H1 (cell line): ENCODE results near the gene VPS41. TPM values are rescaled to one million over a fixed set of nuclear protein-coding genes. Genes with fewer than 3 reads are reported as not detected.

Experiments
- CTCF ChIA-PET: fragments of 300-600 bp; sonication (Branson Sonifier 250); formaldehyde crosslinking; loops from one replicate; lab custom pipeline; 2021; ENCODE audit not compliant: partially characterized antibody; lab: Charles Lee
- POLR2A ChIA-PET: fragments of 300-600 bp; sonication (Branson Sonifier 250); formaldehyde crosslinking; loops from one replicate; lab custom pipeline; 2021; ENCODE audit warnings: inconsistent platforms; ENCODE audit not compliant: partially characterized antibody; lab: Charles Lee
- DNase-seq, 2 experiments: peaks; one replicate each; pipeline versions ENCODE4 v3.0.0 to v3.0.0-alpha.2; 2010 to 2022; ENCODE audit warnings: low spot score in 2 of 2, low read depth in 1 of 2, mixed read lengths in 1 of 2
- FAIRE-seq: peaks from 2 replicates; lab custom pipeline; 2011; peaks lifted over from hg19 to GRCh38; lab: Jason Lieb, UNC
- H2AFZ ChIP-seq: 2 replicates; pipeline ENCODE4 v1.8.1; 2012; ENCODE audit warnings: low read length, inconsistent platforms
- H2AK5ac ChIP-seq: 2 replicates; pipeline ENCODE4 v1.6.1; 2013; ENCODE audit warnings: low read depth, low read length
- H2BK120ac ChIP-seq: replicated peaks from 2 replicates; pipeline ENCODE3; 2013; ENCODE audit warnings: low read depth, low read length, inconsistent platforms
- H2BK12ac ChIP-seq: 2 replicates; pipeline ENCODE4 v1.6.1; 2013; ENCODE audit warnings: low read depth, low read length
- H2BK15ac ChIP-seq: 2 replicates; pipeline ENCODE4 v1.6.1; 2013; ENCODE audit warnings: low read length
- H2BK20ac ChIP-seq: 2 replicates; pipeline ENCODE4 v1.6.1; 2013; ENCODE audit warnings: low read length
- H2BK5ac ChIP-seq: 2 replicates; pipeline ENCODE4 v1.6.1; 2013; ENCODE audit warnings: low read depth, low read length
- H3K14ac ChIP-seq: 2 replicates; pipeline ENCODE4 v1.6.1; 2013; ENCODE audit warnings: inconsistent platforms; ENCODE audit not compliant: insufficient read length
- H3K18ac ChIP-seq: 2 replicates; pipeline ENCODE4 v1.6.1; 2013; ENCODE audit warnings: low read length; ENCODE audit errors: extremely low read depth
- H3K23ac ChIP-seq: 2 replicates; pipeline ENCODE4 v1.6.1; 2013; ENCODE audit warnings: inconsistent platforms; ENCODE audit not compliant: insufficient read length
- H3K23me2 ChIP-seq: 2 replicates; pipeline ENCODE4 v1.6.1; 2013; ENCODE audit warnings: low read depth, low read length
- H3K27ac ChIP-seq: 2 replicates; pipeline ENCODE4 v1.6.1; 2011; ENCODE audit warnings: low read depth, low read length, inconsistent platforms
- H3K27me3 ChIP-seq, 4 experiments: replicated peaks in 1 of 4; 1 replicate in 1 of 4; 2 replicates in 3 of 4; pipeline versions ENCODE4 v1.6.1 to v1.8.1; 2011 to 2013; ENCODE audit warnings: low read length in 3 of 4, mild to moderate bottlenecking in 3 of 4, inconsistent platforms in 2 of 4, mixed read lengths in 2 of 4, moderate library complexity in 1 of 4; ENCODE audit not compliant: control insufficient read depth in 3 of 4, insufficient read depth in 3 of 4; ENCODE audit errors: extremely low read depth in 1 of 4
- H3K36me3 ChIP-seq, 4 experiments: 2 replicates each; pipeline versions ENCODE4 v1.6.1 to v1.8.1; 2011 to 2013; ENCODE audit warnings: mild to moderate bottlenecking in 4 of 4, low read length in 3 of 4, moderate library complexity in 2 of 4, control low read depth in 1 of 4, inconsistent platforms in 1 of 4; ENCODE audit not compliant: insufficient read depth in 4 of 4, control insufficient read depth in 2 of 4
- H3K4ac ChIP-seq: replicated peaks from 2 replicates; pipeline ENCODE3; 2013; ENCODE audit warnings: low read length, low read depth, mixed read lengths, inconsistent platforms; ENCODE audit not compliant: insufficient read length
- H3K4me1 ChIP-seq, 4 experiments: replicated peaks in 1 of 4; 1 replicate in 1 of 4; 2 replicates in 3 of 4; pipeline versions ENCODE4 v1.6.1 to v1.8.1; 2011 to 2013; ENCODE audit warnings: low read length in 3 of 4, inconsistent platforms in 2 of 4, mixed read lengths in 1 of 4; ENCODE audit not compliant: insufficient read depth in 4 of 4, control insufficient read depth in 3 of 4
- H3K4me2 ChIP-seq, 2 experiments: 2 replicates each; pipeline versions ENCODE4 v1.6.1 to v1.8.1; 2011 to 2013; ENCODE audit warnings: low read depth in 2 of 2, low read length in 2 of 2, control low read depth in 1 of 2, inconsistent platforms in 1 of 2, mild to moderate bottlenecking in 1 of 2; ENCODE audit not compliant: insufficient read depth in 1 of 2
- H3K4me3 ChIP-seq, 4 experiments: fragments of 200-600, 300-600 bp in 1 of 4; sonication (generic), shearing (Covaris generic), sonication (Bioruptor Twin) in 1 of 4; 2 replicates each; pipeline versions ENCODE4 v1.5.1 to v1.8.1; 2011 to 2016; ENCODE audit warnings: low read length in 4 of 4, low read depth in 3 of 4, control low read depth in 2 of 4, inconsistent platforms in 2 of 4, mild to moderate bottlenecking in 2 of 4, mixed read lengths in 1 of 4, moderate library complexity in 1 of 4; ENCODE audit not compliant: insufficient read depth in 2 of 4; ENCODE audit errors: extremely low read depth in 1 of 4
- H3K56ac ChIP-seq: replicated peaks from 2 replicates; pipeline ENCODE3; 2013; ENCODE audit warnings: low read depth, mild to moderate bottlenecking, mixed read lengths, low read length, inconsistent platforms; ENCODE audit not compliant: insufficient read length
- H3K79me1 ChIP-seq: 2 replicates; pipeline ENCODE4 v1.6.1; 2013; ENCODE audit warnings: low read depth, low read length, control low read depth
- H3K79me2 ChIP-seq, 2 experiments: 2 replicates each; pipeline versions ENCODE4 v1.6.1 to v1.8.1; 2012 to 2013; ENCODE audit warnings: low read length in 2 of 2, mild to moderate bottlenecking in 2 of 2, inconsistent platforms in 1 of 2; ENCODE audit not compliant: insufficient read depth in 2 of 2, control insufficient read depth in 1 of 2
- H3K9ac ChIP-seq, 4 experiments: replicated peaks in 1 of 4; 1 replicate in 1 of 4; 2 replicates in 3 of 4; pipeline versions ENCODE4 v1.6.1 to v1.8.1; 2011 to 2013; ENCODE audit warnings: low read depth in 3 of 4, low read length in 3 of 4, control low read depth in 2 of 4, mild to moderate bottlenecking in 2 of 4, moderate library complexity in 2 of 4, inconsistent platforms in 1 of 4; ENCODE audit errors: extremely low read depth in 1 of 4
- H3K9me3 ChIP-seq, 2 experiments: 2 replicates each; pipeline versions ENCODE4 v1.6.1 to v1.8.1; 2012 to 2013; ENCODE audit warnings: mild to moderate bottlenecking in 2 of 2, moderate library complexity in 2 of 2, control low read depth in 1 of 2, inconsistent platforms in 1 of 2, low read depth in 1 of 2, low read length in 1 of 2, mixed read lengths in 1 of 2; ENCODE audit not compliant: insufficient read depth in 2 of 2
- H4K20me1 ChIP-seq, 2 experiments: replicated peaks in 1 of 2; 2 replicates each; pipeline versions ENCODE3 to v1.8.1; 2011 to 2013; ENCODE audit warnings: inconsistent platforms in 2 of 2, low read length in 2 of 2, mild to moderate bottlenecking in 1 of 2; ENCODE audit not compliant: insufficient read depth in 2 of 2, control insufficient read depth in 1 of 2
- H4K5ac ChIP-seq: 2 replicates; pipeline ENCODE4 v1.6.1; 2013; ENCODE audit warnings: low read length, low read depth, mixed read lengths, inconsistent platforms; ENCODE audit not compliant: insufficient read length
- H4K8ac ChIP-seq: 2 replicates; pipeline ENCODE4 v1.8.0; 2013; ENCODE audit warnings: mild to moderate bottlenecking, moderate library complexity, low read length, inconsistent platforms; ENCODE audit not compliant: insufficient read depth; ENCODE audit errors: extremely low read depth
- H4K91ac ChIP-seq: replicated peaks from 2 replicates; pipeline ENCODE3; 2013; ENCODE audit warnings: low read length, mixed read lengths, inconsistent platforms; ENCODE audit not compliant: insufficient read length
- ATF3 ChIP-seq: IDR thresholded peaks from 2 replicates; pipeline ENCODE4 v1.6.1; 2011; ENCODE audit warnings: low read depth, mild to moderate bottlenecking, low read length; ENCODE audit not compliant: insufficient read depth
- CBX5 ChIP-seq: fragments of 300-800, 300-1000 bp; sonication (generic); IDR thresholded peaks from 2 replicates; pipeline ENCODE4 v1.7.1; 2016; ENCODE audit warnings: antibody characterized with exemption, low read length, low read depth
- CEBPB ChIP-seq: IDR thresholded peaks from 2 replicates; pipeline ENCODE4 v1.6.1; 2012; ENCODE audit warnings: low read depth, low read length
- CTBP2 ChIP-seq: IDR thresholded peaks from 2 replicates; pipeline ENCODE4 v1.7.0; 2011; ENCODE audit warnings: borderline replicate concordance, mild to moderate bottlenecking, moderate library complexity, mixed read lengths, low read length; ENCODE audit not compliant: insufficient read depth, insufficient read length
- FOSL1 ChIP-seq: IDR thresholded peaks from 2 replicates; pipeline ENCODE4 v1.6.1; 2011; ENCODE audit warnings: mild to moderate bottlenecking, low read depth, low read length, moderate library complexity; ENCODE audit not compliant: insufficient read depth
- GTF2F1 ChIP-seq: IDR thresholded peaks from 2 replicates; pipeline ENCODE4 v1.6.1; 2012; ENCODE audit warnings: low read depth, low read length, improper control_type of control experiment, borderline replicate concordance
- JUND ChIP-seq: IDR thresholded peaks from 2 replicates; pipeline ENCODE4 v1.6.1; 2011; ENCODE audit warnings: mild to moderate bottlenecking, improper control_type of control experiment, low read length
- NRF1 ChIP-seq: IDR thresholded peaks from 2 replicates; pipeline ENCODE4 v1.6.1; 2011; ENCODE audit warnings: mild to moderate bottlenecking, low read depth, low read length, improper control_type of control experiment
- SIRT6 ChIP-seq: IDR thresholded peaks from one replicate; pipeline ENCODE4 v1.7.1; 2012; ENCODE audit warnings: low read length, inconsistent platforms
- SP4 ChIP-seq: IDR thresholded peaks from 2 replicates; pipeline ENCODE4 v1.6.1; 2012; ENCODE audit warnings: low read length, inconsistent platforms
- SUZ12 ChIP-seq: fragments of 200-600 bp; sonication (generic); IDR thresholded peaks from 2 replicates; pipeline ENCODE4 v1.6.1; 2012; ENCODE audit warnings: mild to moderate bottlenecking, inconsistent platforms, low read length, moderate library complexity, mixed read lengths
- TCF12 ChIP-seq: IDR thresholded peaks from 2 replicates; pipeline ENCODE4 v1.6.1; 2011; ENCODE audit warnings: low read depth, mild to moderate bottlenecking, low read length
- TEAD4 ChIP-seq: IDR thresholded peaks from 2 replicates; pipeline ENCODE4 v1.6.1; 2012; ENCODE audit warnings: low read depth, low read length, inconsistent platforms, mixed read lengths
- USF2 ChIP-seq: IDR thresholded peaks from 2 replicates; pipeline ENCODE4 v1.6.1; 2011; ENCODE audit warnings: low read length, improper control_type of control experiment
- WGBS, 2 experiments: shearing (Covaris generic) in 1 of 2; methylation state at CpG; one replicate each; pipeline versions ENCODE4 v1.1.6 to v1.1.7; 2013 to 2015; ENCODE audit warnings: low lambda C conversion rate in 2 of 2, mixed read lengths in 2 of 2, inconsistent platforms in 1 of 2, low coverage in 1 of 2, missing lambda C conversion rate in 1 of 2; ENCODE audit not compliant: insufficient replicate concordance in 2 of 2, insufficient coverage in 1 of 2, insufficient read length in 1 of 2; ENCODE audit errors: extremely low coverage in 1 of 2, missing lambda C conversion rate in 1 of 2; 5-methylcytosine and 5-hydroxymethylcytosine counted together
- polyA plus RNA-seq, 7 experiments: library from polyadenylated mRNA; depleted of rRNA in 3 of 7; stranded (reverse) in 5 of 7; unstranded in 2 of 7; fragments of >200 nt in 5 of 7; fragments of 200-250 nt in 2 of 7; gene quantifications; 1 replicate in 5 of 7; 2 replicates in 1 of 7; 4 replicates in 1 of 7; pipeline versions ENCODE4 v1.2.1 to v1.2.3, GENCODE V29; 2011 to 2013; ENCODE audit warnings: missing spikeins in 2 of 7, mixed read lengths in 2 of 7
- total RNA-seq: library from RNA; stranded (reverse); fragmentation: NEBNext Ultra II Directional; extraction: Animal tissue kit (Norgen Biotek cat#: 25700); gene quantifications from 2 replicates; pipeline ENCODE4 v1.2.1, GENCODE V29; 2021

Gene VPS41
- total and polyA plus RNA-seq, 2 of the 8 experiments (the other 6 are each of a cell fraction or from before 2014, with no cell fraction given): 10.7 to 63.3 TPM

- Histone ChIP-seq H3K4me2 (no peak overlapping the region), H3K23me2 (no peaks in the 10 kb centered on the region), H4K91ac (no peak overlapping the region), H2BK20ac (no peak overlapping the region), H2BK15ac (no peak overlapping the region), H3K9me3 (no peaks in the 10 kb centered on the region), H2BK120ac (no peak overlapping the region), H2BK5ac (no peak overlapping the region), H4K8ac (no peak overlapping the region), H3K4me3 (no peak overlapping the region), H3K4ac (no peak overlapping the region), H3K23ac (no peak overlapping the region), H4K5ac (no peak overlapping the region), H3K56ac (no peak overlapping the region), H3K79me1 (no peaks in the 10 kb centered on the region), H2BK12ac (no peak overlapping the region), H3K14ac (no peak overlapping the region), H3K36me3 (peaks cover 0 to 6% (median 3%) of the 10 kb centered on the region in 4 experiments; a peak in 3 of 8 replicates), H2AFZ (no peak overlapping the region), H3K4me1 (no peaks in the 10 kb centered on the region), H3K79me2 (no peaks in the 10 kb centered on the region), H3K27me3 (no peaks in the 10 kb centered on the region), H2AK5ac (no peak overlapping the region), H3K18ac (no peak overlapping the region), H3K27ac (no peak overlapping the region), H4K20me1 (no peaks in the 10 kb centered on the region), H3K9ac (no peak overlapping the region)
- 94% methylated on average over 7 of the region's 7 CpGs; no CpG with 5 or more reads in 1 of the 2 experiments for WGBS, 2 experiments
- DNase-seq (no peak), FAIRE-seq (no peak)
- CTCF ChIA-PET: interaction anchor here (0.6 to 1.2 kb wide), 2 partner anchors 8 to 42 kb away, joined by 3 to 4 read pairs; no protein-coding TSS in a partner anchor
- POLR2A ChIA-PET: no interaction called here
- TF ChIP-seq SP4 (no peak), JUND (no peak), USF2 (no peak), ATF3 (no peak), NRF1 (no peak), TCF12 (no peak), GTF2F1 (no peak), CTBP2 (no peak), SIRT6 (no peak), SUZ12 (no peak), TEAD4 (no peak), FOSL1 (no peak), CBX5 (no peak), CEBPB (no peak)
Measured at GRCh38 chr7:38817526-38817925, 91.5 kb downstream of the VPS41 start.
